Stomach (tissue), 4 donors: ENCODE measurements around the gene ABCC5.

ENCODE experiments used
- POLR2A ChIP-seq, 4 donors: fragments of 450-650 bp; IDR thresholded peaks; one replicate each; pipeline ENCODE4 v1.6.1; 2016; ENCODE audit warnings: antibody characterized with exemption in 4 of 4, control low read depth in 2 of 4, mild to moderate bottlenecking in 1 of 4, moderate library complexity in 1 of 4
- POLR2AphosphoS5 ChIP-seq, 3 donors: sonication (generic); formaldehyde crosslinking; IDR thresholded peaks; one replicate each; pipeline ENCODE4 v1.6.1; 2016; ENCODE audit warnings: antibody characterized with exemption in 3 of 3

DNA sequence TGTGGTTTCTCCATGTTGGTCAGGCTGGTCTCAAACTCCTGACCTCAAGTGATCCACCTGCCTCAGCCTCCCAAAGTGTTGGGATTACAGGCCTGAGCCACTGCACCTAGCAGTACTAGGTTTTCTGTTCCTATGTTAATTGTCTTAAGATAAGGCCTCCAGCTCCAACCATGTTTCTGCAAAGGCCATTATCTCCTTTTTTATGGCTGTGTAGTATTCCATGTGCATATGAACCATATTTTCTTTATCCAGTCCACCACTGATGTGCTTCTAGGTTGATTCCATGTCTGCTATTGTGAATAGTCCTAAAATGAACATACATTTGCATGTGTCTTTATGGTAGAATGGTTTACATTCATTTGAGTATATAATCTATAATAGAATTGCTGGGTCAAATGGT, 45.0 kb upstream of the ABCC5 start:
- no peak for TF ChIP-seq POLR2AphosphoS5 (IDR thresholded peaks at IDR 0.05)
- no peak for TF ChIP-seq POLR2A (IDR thresholded peaks at IDR 0.05)
